Left ventricle myocardium superior (tissue), 1 donor: ENCODE measurements around the gene TUBB. TPM values are rescaled to one million over a fixed set of nuclear protein-coding genes. Genes with fewer than 3 reads are reported as not detected.
A peak's percentile ranks its signal among the peaks of the same experiment; 100 is the strongest.

Source experiments
- ATAC-seq: fragments of 200-7000 bp; cut with Tn5 transposase; one replicate; pipeline ENCODE4 v1.9.1; 2020; ENCODE audit warnings: mild to moderate bottlenecking, moderate library complexity
- DNase-seq: peaks from one replicate; pipeline ENCODE4 v3.0.0-alpha.2; 2020
- intact Hi-C: fragments of 100-400 bp; cut with micrococcal nuclease; formaldehyde crosslinking; loops from one replicate; pipeline ENCODE4 v1.11.0; 2022
- total RNA-seq: library from RNA; stranded (reverse); fragmentation: NEBNext Ultra II Directional; extraction: Animal tissue kit (Norgen Biotek cat#: 25700); gene quantifications from one replicate; pipeline ENCODE4 v1.2.1, GENCODE V29; 2021
- donor health status: DM: no; HTN: yes; CAD: no; lungs with severe emphysema.

Gene TUBB
- total RNA-seq, 1 donor from 2014 or later, result 196 TPM

DNA sequence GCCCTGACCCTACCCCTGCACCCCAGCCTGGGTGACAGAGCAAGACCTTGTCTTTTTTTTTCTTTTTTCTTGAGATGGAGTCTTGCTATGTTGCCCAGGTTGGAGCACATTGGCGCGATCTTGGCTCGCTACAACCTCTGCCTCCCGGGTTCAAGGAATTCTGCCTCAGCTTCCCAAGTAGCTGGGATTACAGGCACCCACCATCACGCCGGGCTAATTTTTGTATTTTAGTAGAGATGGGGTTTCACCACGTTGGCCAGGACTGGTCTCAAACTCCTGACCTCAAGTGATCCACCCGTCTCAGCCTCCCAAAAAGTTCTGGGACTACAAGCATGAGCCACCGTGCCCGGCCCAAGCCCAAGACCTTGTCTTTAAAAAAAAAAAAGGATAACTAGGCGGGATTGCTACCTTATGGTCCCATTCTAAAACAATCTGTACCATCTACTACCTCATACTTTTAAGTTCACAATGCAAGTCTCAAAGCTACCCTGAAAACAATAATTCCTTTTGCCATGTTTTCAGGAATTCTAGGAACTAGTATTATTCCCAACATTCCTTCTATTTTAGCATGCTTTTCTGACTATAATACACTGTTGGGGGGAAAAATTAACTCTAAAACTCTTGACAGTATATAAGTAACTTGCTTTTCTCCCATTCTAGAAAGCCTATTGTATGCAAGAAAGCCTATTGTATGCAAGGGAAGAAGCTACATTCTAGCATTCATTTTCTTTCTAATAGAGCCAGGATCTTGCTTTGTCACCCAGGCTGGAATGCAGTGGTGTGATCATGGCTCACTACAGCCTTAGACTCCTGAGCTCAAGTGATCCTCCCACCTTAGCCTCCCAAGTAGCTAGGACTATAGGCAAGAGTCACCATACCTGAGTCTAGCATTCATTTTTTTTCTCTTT is 6.6 kb downstream of the TUBB start:
- ATAC-seq (no peak), DNase-seq (no peak)
- intact Hi-C loops, result no loop called here

DNA sequence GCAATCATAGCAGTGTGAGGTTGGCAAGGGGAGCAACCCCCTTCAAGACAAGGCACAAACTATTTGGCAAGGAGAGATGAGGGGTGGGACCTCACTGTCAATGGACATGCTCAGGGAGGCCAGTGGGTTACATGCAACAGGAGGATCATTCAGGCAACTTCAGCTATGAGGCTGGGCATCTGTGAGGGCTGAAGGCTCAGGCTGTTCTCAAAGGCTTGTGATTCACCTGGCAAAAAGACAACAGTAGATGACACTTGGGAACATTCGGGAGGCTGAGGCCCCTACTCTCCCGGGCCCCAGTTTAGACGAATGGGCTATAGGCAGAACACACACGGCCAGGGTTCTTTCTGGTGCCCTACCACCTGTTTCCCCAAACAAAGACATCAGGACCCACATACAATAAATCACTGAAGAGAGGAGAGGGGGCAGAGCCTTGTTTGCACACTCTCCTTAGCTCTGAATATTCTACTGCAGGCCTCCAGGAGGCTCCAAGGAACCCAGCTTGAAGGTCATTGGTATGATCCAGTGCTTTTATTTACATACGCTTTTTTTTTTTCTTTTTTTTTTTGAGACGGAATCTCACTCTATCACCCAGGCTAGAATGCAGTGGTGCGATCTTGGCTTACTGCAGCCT is 7.9 kb downstream of the TUBB start:
- DNase-seq (no peak), ATAC-seq (no peak)
- intact Hi-C loops, result no loop called here

DNA sequence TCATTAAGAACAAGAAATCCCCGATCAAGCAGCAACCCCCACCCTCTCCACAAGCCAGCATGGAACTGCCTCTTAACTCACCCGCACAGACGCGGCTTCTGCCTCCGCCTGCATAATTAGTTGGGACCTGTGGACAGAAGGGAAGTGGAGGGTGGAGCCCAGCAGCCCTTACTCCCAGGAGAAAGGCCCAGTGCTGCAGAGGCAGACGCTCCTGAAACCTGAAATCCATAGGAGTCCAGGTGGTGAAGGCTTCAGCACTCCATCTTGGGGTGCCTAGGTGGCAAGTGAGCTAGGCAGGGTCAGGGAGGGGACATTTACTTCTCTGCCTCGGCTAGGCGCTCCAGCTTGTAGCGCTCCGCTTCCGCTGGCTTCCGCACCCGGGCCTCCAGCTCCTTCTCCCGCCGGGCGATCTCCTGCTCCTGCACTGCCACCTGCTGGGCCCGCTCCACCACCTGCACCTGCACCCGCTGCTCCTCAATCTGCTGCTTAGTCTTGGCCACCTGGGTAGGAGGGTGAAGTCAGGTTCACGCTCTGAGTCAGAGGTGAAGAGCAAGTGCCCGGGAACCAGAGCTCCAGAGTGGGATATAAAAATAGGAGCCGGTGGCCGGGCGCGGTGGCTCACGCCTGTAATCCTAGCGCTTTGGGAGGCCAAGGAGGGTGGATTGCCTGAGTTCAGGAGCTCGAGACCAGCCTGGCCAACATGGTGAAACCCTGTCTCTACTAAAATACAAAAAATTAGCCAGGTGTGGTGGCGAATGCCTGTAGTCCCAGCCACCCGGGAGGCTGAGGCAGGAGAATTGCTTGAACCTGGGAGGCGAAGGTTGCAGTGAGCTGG is 10.7 kb downstream of the TUBB start:
- intact Hi-C loops, result no loop called here
- DNase-seq (peak; percentile 83), ATAC-seq (peak; percentile 78)

DNA sequence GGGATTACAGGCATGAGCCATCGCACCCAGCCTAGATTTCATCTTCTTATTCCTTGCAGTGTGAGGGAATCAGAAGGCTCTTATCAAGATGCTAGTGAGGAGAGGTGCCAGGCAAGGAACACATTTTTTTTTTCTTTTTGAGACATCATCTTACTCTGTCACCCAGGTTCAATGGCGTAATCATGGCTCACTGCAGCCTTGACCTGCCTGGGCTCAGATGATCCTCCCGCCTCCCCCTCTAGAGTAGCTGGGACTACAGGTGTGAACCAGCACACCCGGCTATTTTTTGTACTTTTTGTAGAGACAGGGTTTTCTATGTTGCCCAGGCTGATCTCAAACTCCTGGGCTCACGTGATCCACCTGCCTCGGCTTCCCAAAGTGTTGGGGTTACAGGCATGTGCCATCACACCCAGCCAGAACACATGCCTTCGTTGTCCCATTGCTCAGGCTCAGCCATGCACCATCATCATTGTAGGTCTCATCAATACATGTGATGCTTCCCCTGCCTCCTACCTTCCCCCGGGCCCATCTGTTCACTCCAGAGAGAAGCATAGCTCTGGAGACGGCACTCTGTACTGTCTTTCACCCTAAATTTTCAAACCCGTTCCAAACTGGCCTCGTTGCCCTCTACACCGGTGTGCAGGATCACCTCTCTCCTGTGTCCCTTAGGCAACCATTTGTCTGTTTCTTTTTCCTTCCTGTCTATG is 12.2 kb downstream of the TUBB start:
- intact Hi-C loops, result no loop called here
- ATAC-seq (no peak), DNase-seq (no peak)

DNA sequence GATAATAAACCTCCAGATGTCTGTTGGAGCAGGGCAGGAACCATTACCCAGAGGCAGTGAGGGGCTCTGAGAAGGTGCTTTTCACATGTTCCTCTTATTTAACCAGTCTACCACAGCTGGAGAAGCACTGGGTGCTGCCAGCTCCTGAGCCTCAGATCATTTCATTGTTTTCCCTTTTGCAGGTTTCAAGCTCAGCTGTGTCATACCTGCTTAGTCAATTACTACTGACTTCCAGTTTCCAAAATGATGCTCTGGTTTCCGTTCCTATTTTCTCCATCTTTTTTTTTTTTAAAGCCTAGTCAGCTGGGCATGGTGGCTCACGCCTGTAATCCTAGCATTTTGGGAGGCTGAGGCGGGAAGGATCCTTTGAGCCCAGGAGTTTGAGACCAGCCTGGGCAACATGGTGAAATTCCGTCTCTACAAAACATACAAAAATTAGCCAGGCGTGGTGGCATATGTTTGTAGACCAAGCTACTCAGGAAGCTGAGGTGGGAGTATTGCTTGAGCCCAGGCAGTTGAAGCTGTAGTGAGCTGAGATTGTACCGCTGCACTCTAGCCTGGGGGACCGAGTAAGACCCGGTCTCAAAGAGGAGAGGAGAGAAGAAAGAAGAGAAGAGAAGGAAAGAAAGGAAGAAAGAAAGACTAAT is 15.6 kb downstream of the TUBB start:
- DNase-seq (no peak), ATAC-seq (no peak)
- intact Hi-C loops, result no loop called here

DNA sequence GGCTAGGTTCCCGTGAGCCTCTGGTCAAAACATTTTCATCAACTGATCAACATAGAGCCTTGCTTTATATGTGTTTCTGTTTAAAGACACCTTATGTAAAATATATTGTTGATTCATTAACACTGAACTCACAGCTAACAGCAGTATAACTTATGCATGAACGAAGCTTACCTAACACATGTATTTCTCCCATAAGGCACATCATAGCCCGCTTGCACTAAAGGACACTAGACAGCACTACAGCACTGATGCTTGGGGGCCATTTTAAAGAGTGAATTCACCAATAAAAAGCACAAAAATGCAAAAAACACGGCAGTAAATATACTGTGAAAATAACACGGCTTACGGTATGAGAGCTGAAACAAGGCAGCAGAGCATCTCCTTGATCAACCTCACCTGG is 18.4 kb downstream of the TUBB start:
- ATAC-seq, result no peak
- intact Hi-C loops, result no loop called here

DNA sequence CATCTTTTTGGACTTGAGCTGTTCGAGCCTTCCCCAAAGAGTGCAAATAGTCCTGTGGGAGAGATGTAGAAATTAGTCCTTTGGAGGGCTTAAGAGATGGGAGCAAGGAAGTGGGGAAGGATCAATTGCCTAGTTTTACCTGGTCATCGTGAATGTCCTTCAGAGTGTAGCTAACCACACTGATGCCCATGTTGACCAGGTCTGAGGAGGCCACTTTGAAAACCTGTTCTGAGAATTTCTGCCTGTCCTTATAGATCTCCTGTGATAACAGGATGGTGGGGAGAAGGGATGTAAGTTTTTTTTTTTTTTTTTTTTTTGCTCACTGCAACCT is 20.4 kb downstream of the TUBB start:
- ATAC-seq, result no peak
- no peak for DNase-seq
- intact Hi-C loops, result loop anchor here (10.0 kb wide), 1 partner anchor 84 kb away; no protein-coding TSS in a partner anchor

More for the DNA sequence above, 18.4 kb downstream of the TUBB start:
- no peak for DNase-seq

DNA sequence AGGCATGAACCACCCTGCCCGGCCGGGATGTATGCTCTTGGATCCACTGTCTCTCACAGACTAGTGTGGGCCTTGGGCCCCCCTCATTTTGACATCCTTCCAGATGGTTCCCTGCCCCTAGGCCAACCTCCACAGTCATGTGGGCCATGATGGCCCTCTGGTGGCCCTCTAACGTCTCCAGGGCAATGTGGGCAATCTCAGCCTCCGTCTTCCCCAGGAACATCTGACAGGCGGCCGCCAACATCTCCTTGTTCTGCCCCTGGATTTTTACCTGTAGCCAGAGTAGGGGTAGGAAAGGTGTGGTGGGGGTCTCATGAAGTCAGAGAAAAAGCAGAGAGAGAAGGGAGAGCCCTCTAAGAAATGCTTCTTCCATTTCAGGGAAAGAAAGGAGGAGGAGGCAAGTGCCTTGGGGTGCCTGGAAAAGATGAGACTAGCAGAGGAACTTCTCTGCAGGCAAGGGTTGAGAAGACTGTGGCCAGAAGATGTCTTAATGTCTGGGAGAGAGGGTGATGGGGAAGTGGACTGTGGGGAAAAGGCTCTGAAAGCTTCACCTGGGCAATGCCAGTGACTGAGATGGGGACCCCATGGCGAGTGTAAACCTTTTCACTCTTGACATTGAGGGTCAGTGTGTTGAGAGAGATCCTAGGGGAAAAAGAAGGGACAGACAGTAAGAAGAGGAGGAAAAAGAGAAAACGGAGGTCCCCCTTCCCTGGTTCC is 21.1 kb downstream of the TUBB start:
- ATAC-seq (no peak), DNase-seq (no peak)
- intact Hi-C loops, result loop anchor here (10.0 kb wide), 1 partner anchor 84 kb away; no protein-coding TSS in a partner anchor

DNA sequence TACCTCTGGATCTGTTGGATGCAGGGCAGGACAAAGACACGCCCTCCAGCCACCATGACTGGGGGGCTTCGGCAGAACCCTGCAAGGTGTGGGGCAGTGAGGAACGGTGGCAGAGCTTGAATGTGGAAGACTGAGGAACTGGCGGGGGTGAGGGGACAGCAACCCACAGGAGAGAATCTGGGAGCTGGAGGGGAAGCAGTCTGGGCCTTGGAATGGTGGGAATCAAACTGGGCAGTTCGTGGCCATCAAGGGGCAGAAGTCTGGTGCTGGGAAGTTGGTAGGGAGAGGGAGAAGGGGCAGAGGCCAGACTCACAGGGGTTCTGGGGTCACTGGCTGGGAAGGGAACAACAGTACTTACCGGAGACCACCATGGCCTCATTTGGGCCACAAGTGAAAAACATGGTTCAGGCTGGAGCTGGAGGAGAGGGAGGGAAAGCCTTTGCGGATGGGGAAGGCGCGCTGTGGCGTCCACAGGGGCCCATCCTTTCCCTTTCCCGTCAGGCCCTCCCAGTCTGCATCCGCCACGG is 21.7 kb downstream of the TUBB start:
- ATAC-seq (peak; percentile 34), DNase-seq (peak; percentile 73)
- intact Hi-C loops, result loop anchor here (10.0 kb wide), 1 partner anchor 83 kb away; no protein-coding TSS in a partner anchor

DNA sequence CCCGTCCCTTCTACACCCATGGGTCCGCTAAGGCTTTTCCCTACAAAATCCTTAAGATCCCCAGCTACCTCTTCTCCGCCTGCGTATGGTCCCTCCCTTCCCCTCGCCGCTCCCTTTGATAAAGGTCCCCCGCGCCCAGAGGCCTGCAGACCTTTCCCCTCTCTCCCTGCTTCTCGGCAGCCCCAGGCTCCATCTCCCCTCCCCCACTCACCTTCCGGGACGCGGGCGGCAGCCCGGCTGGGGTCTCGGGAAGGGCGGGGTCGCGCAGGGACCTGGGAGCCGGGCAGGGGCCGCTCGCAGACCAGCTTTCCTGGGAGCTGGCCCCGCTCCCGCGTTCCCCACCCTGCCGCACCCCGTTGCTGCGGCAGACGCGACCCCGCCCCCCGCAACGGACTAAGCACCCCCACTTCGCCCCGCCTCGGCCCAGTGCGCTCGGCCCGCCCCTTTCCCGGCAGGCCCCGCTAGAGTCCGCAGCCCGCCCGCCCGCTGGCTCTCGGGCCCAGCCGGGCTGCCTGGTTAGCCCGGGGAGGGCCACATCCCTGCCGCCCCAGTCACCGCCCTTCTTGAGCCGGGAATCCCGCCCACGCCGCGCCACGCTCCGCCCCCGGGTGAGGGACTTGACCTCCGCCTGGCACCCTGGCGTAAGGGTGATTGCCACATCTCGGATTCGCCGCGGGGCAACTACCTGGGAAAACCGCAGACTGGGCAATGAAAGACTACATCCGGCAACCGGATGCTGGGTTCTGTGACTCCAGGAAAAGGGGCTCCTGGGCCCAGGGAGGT is 22.4 kb downstream of the TUBB start, which contains the start of gene FLOT1:
FLOT1 (minus strand) TSS at position 372 of the 783 bp plus-strand sequence. CDS start 498 bp downstream, outside the sequence.
- intact Hi-C loops, result loop anchor here (10.0 kb wide), 1 partner anchor 82 kb away; no protein-coding TSS in a partner anchor
- DNase-seq, result peak; percentile 99
- ATAC-seq, result peak; percentile 91

DNA sequence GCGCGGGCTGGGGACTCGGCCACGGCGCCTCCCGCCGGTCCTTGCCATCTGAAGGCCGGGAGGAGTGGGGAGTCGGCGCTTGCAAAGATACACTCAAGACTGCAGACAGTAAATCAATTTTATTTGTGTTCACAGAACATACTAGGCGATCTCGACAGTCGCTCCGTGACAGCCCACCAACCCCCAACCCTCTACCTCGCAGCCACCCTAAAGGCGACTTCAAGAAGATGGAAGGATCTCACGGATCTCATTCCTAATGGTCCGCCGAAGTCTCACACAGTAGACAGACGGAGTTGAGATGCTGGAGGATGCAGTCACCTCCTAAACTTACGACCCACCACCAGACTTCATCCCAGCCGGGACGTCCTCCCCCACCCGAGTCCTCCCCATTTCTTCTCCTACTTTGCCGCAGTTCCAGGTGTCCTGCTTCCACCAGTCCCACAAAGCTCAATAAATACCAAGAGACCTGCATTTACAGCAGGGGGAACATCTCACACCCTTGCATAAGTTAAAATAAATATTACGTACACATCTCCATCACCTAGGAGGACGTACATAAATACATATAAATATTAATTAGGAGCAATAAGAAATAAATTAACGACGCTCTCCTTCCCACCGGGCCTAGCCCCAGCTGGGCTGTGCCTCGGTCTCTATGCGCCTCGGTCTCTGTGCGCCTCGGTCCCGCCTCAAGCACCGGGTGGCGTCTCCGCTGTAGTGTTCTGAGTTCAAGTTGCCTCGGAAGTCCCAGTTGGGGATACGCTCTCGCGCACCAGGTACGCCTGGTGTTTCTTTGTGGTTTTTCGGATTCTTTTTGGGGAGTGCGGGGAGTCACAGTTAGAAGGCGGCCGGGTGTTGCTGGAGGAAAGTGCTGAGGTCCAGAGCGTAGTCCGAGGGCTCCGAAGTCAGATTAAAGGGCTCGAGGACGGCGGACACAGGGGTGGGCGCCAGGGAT is 23.2 kb downstream of the TUBB start:
- DNase-seq (peak; percentile 55), ATAC-seq (peak; percentile 31)
- intact Hi-C loops, result loop anchor here (10.0 kb wide), 1 partner anchor 81 kb away; no protein-coding TSS in a partner anchor

DNA sequence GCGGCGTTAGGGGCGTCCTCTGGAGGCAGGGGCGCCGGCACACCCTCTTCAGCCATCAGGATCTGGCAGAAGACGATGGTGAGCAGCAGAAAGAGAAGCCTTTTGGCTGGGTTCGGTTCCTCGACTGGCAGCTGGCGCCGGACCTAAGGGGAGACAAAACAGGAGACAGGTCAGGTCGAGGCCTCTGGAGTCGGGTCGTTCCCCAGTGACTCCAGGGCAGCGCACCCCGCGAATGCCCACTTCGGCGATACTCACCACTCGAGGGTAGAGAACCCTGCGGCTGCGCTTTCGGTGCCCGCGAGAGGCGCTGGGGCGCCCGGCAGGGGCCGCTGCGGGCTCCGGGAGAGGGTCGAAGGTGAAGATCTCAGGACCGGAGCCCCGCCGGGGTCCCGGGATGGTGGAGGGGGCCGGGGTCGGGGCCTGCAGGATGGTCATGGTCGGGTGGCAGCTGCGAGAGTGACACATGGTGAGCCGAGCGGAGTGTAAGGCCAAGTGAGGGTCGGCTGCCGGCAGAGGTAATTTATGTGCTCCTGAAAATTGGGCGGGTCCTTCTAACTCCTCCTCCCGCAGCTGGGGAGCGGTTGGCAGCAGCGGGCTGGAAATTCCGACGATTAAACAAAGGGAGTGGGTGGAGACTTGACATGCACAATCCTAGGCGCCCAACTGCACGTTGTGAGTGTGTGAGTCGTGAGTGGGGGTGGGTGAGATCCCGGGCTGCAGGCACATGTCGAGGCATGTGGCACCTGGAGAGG is 24.1 kb downstream of the TUBB start, which contains the start of gene IER3:
IER3 (minus strand) TSS at position 494 of the 752 bp plus-strand sequence; CDS start at position 465, 29 bp downstream.
- ATAC-seq (peak; percentile 62), DNase-seq (peak; percentile 87)
- intact Hi-C loops, result loop anchor here (10.0 kb wide), 1 partner anchor 81 kb away; no protein-coding TSS in a partner anchor

DNA sequence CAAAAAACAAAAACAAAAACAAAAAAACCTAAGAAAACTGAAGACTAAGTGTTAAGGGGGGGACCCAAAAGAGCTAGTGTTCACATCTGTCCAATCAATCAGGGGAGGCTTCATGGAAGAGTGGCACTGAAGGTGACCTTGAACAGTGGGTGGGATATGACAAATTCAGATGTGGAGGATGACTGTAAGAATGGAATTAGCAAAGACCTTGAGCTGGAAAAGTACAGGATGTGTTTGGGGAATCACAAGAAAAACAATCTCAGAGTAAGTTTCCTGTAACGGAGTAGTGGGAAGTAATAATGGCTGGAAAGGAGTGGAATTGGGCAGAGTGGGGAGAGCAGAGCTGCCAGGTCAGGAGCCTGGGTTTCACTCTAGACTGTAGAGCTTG is 27.1 kb downstream of the TUBB start:
- intact Hi-C loops, result loop anchor here (10.0 kb wide), 1 partner anchor 78 kb away; no protein-coding TSS in a partner anchor

DNA sequence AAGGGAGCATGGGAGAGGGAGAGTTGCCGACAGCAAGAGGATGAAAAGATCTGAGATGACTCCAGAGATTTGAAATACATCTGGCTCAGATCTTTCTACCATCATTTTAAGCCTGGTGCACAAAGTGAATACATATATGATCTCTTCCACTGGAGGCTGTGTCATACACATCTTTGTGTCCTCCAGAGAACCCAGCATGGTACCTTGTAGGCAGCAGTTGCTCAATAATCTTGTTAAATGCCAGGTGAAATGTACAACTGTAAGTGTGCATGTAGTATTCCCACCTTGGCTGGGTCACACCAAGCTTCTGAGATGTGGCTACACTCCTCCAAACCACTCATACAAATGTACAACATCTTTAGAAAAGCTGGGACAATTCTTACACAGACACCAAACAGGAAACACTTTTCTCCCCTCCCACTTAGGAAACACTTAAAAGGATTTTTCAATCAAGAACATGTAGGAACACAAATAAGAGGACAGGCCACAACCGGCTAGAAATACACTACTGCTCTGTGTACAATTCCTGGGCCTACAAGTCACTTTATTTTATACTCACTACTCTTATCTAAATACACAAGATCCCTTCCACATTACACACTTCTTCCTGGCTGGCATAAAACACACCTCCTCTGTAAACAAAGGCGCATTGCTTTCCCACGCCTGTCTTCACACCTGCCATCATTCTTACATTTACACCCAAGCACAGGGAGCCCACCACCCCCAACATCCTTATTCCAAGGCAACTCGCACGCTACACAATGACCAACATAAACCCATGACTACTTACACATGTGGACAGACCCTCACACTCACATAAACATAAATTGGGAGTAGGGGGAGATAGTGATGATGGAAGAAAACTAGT is 28.0 kb downstream of the TUBB start:
- DNase-seq (no peak), ATAC-seq (no peak)
- intact Hi-C loops, result loop anchor here (10.0 kb wide), 1 partner anchor 77 kb away; no protein-coding TSS in a partner anchor

More for the DNA sequence above, 27.1 kb downstream of the TUBB start:
- DNase-seq, result no peak
- ATAC-seq, result no peak
